ENCODE data around the gene ZNF491.

The ZNF491 gene

GRCh38 chr19:11853358-11853757, 55.0 kb downstream of the ZNF491 start:
- Mint-ChIP-seq H3K4me3 (no peak overlapping the region), H3K4me1 (no peaks in the 10 kb centered on the region), H3K9me3 (peaks cover 58% of the 10 kb centered on the region), H3K36me3 (ENCODE audit: low read depth) (no peaks in the 10 kb centered on the region), H3K27me3 (ENCODE audit: low read depth, poor library complexity) (peaks cover 5% of the 10 kb centered on the region), H3K27ac (no peak overlapping the region)
- no peak for TF ChIP-seq CTCF (IDR thresholded peaks at IDR 0.05)
- DNase-seq, result no peak

- H3K27ac Mint-ChIP-seq, result no peak overlapping the region
- H3K36me3 Mint-ChIP-seq (ENCODE audit: low read depth), result no peaks in the 10 kb centered on the region
- H3K4me1 Mint-ChIP-seq, result no peaks in the 10 kb centered on the region
- no peak for TF ChIP-seq CTCF (IDR thresholded peaks at IDR 0.05)
- no peak overlapping the region for H3K4me3 Mint-ChIP-seq
- H3K27me3 Mint-ChIP-seq (ENCODE audit: low read depth, poor library complexity), result no peaks in the 10 kb centered on the region
- H3K9me3 Mint-ChIP-seq, result peaks cover 57% of the 10 kb centered on the region
- DNase-seq, result no peak
These were observed 58.4 kb downstream of the ZNF491 start for GRCh38 chr19:11856596-11857250.
